Measurements from ENCODE around the gene SLC15A3. TPM values are rescaled to one million over a fixed set of nuclear protein-coding genes. Genes with fewer than 3 reads are reported as not detected.

Gene SLC15A3
- total RNA-seq, 2 donors from 2014 or later: 2.0 to 6.2 TPM

DNA sequence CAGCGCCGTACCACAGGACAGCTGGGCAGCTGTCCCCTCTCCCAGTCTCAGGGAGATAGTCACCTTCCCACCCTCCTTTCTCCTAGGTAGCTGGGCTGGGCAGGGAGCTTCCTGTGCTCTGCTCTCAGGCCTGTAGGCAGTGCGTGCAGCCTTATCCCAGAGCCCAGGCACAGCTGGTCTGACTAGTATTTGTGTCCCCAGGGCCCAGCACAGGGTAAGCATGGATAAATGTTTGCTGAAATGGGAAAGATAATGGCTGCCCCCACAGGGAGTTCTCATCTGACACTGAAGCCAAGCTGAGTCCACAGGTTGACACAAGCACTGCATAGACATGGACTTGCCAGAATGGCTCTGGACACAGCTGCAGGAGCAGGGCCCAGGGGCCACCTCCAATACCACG is 9.8 kb downstream of the SLC15A3 start:
- no peak for DNase-seq
- no peak for ATAC-seq
- no peaks in the 10 kb centered on the region for H3K27me3 ChIP-seq
- H3K4me3 ChIP-seq: no peak overlapping the region
- H3K36me3 ChIP-seq (replicated peaks in 1 of 2; ENCODE audit: insufficient read depth in 1 of 2, low read depth in 2 of 2): no peaks in the 10 kb centered on the region
- intact Hi-C loops (cut with DNase I): no loop called here
- H3K27ac ChIP-seq: peak overlapping the region in 1 of 4 donors; percentile 67
- 90% methylated on average over 4 of the region's 4 CpGs; no CpG with 5 or more reads in 1 of the 2 donors for WGBS, 2 donors
- H3K9me3 ChIP-seq: no peaks in the 10 kb centered on the region
- peaks cover 16% of the 10 kb centered on the region for H3K4me1 ChIP-seq
- TF ChIP-seq, protein P1, sequence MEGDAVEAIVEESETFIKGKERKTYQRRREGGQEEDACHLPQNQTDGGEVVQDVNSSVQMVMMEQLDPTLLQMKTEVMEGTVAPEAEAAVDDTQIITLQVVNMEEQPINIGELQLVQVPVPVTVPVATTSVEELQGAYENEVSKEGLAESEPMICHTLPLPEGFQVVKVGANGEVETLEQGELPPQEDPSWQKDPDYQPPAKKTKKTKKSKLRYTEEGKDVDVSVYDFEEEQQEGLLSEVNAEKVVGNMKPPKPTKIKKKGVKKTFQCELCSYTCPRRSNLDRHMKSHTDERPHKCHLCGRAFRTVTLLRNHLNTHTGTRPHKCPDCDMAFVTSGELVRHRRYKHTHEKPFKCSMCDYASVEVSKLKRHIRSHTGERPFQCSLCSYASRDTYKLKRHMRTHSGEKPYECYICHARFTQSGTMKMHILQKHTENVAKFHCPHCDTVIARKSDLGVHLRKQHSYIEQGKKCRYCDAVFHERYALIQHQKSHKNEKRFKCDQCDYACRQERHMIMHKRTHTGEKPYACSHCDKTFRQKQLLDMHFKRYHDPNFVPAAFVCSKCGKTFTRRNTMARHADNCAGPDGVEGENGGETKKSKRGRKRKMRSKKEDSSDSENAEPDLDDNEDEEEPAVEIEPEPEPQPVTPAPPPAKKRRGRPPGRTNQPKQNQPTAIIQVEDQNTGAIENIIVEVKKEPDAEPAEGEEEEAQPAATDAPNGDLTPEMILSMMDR (IDR thresholded peaks at IDR 0.05): no peak
- no peak for TF ChIP-seq POLR2A (IDR thresholded peaks at IDR 0.05)

DNA sequence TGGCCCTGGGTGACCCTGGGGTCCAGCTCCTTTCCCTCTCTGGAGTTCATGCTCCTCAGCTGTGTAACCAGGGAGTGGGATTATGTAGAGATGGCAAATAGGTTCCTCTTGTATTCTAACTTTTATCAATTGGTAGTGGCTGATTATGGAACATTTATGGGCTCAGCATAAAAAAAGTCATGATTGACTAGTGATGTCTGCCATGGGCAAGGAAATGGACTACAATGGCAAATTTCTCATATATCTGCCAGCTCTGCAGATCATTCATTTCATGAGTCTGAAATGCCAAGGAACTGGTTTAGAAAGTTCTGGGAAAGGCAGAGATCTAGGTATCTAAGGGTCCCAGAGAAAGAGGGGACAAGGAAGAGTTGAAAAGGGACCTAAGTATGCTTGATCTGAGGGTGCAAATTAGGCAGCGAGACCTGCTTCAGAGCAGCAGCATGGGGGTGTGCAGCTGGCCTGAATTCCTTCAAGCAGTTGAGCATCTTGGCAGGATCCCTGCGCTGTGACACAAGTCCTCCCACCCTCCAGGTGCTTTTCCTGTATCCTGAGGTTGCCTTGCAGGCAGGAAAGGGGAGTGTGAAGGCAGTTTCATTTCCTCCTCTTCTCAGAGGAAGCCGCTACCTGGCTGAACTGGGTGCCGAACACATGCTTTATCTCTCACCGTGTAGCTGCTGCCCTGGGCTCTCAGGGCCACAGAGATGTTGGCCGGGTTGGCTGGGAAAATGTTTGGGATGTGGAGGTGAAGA is 10.4 kb downstream of the SLC15A3 start:
- TF ChIP-seq, protein P1 (IDR thresholded peaks at IDR 0.05): no peak
- no peak for TF ChIP-seq POLR2A (IDR thresholded peaks at IDR 0.05)
- Histone ChIP-seq H3K27me3 (no peaks in the 10 kb centered on the region), H3K36me3 (replicated peaks in 1 of 2; ENCODE audit: insufficient read depth in 1 of 2, low read depth in 2 of 2) (no peaks in the 10 kb centered on the region), H3K4me3 (no peak overlapping the region), H3K4me1 (peaks cover 16% of the 10 kb centered on the region), H3K9me3 (no peaks in the 10 kb centered on the region), H3K27ac (no peak overlapping the region)
- intact Hi-C loops (cut with DNase I): no loop called here
- 62 to 100% methylated on average over 2 to 6 of the region's 6 CpGs for WGBS, 2 donors
- no peak for DNase-seq
- ATAC-seq: no peak

DNA sequence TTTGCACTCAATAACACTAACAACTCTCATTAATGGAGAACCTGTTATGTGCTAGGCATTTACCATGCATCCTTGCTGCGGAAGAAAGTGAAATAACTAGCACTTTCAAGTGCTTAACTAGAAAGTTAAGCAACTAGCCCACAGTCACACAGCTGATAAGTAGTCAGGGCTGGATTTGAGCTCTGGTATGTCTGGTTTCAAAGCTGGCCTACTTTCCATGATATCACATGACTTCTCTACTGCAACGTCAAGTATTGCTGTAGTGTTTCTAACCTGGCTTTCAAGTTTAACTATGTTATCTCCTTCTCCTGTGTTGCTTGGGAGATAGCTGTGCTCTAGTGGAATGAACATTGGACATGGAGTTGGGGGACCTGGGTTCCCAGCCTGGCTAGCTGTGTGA is 12.1 kb downstream of the SLC15A3 start:
- Histone ChIP-seq H3K9me3 (no peaks in the 10 kb centered on the region), H3K4me1 (peaks cover 16% of the 10 kb centered on the region), H3K36me3 (replicated peaks in 1 of 2; ENCODE audit: insufficient read depth in 1 of 2, low read depth in 2 of 2) (no peaks in the 10 kb centered on the region), H3K27me3 (no peaks in the 10 kb centered on the region), H3K4me3 (no peak overlapping the region), H3K27ac (no peak overlapping the region)
- WGBS, 2 donors: 40 to 57% methylated on average over 2 of the region's 2 CpGs
- TF ChIP-seq POLR2A (IDR thresholded peaks at IDR 0.05): no peak
- TF ChIP-seq, protein P1 (IDR thresholded peaks at IDR 0.05): no peak
- ATAC-seq (peak; percentile 31), DNase-seq (no peak)
- intact Hi-C loops (cut with DNase I): no loop called here

DNA sequence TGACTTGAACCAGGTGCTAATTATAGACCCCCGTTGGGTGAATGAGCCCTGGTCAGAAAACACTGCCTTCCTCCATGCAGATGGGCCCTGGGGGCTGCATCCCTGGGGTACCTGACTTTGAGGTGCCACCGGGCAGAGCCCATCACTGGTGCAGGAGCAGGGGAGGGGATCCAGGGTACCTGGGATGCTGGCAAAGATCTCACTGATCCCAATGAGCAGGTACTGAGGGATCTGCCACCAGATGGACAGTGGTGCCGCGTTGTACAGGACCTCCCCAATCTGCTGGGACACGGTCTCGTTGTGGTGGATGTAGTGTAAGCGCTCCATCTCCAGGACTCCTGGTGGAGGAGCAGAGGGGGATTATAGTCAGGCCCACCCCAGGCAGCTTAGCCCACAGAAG is 12.7 kb downstream of the SLC15A3 start:
- Histone ChIP-seq H3K4me1 (peaks cover 16% of the 10 kb centered on the region), H3K36me3 (replicated peaks in 1 of 2; ENCODE audit: insufficient read depth in 1 of 2, low read depth in 2 of 2) (no peaks in the 10 kb centered on the region), H3K27ac (no peak overlapping the region), H3K27me3 (no peaks in the 10 kb centered on the region), H3K9me3 (no peaks in the 10 kb centered on the region), H3K4me3 (no peak overlapping the region)
- intact Hi-C loops (cut with DNase I): no loop called here
- TF ChIP-seq, protein P1 (IDR thresholded peaks at IDR 0.05): no peak
- no peak for TF ChIP-seq POLR2A (IDR thresholded peaks at IDR 0.05)
- ATAC-seq: no peak
- no peak for DNase-seq
- WGBS, 2 donors: 89 to 98% methylated on average over 6 to 7 of the region's 7 CpGs

DNA sequence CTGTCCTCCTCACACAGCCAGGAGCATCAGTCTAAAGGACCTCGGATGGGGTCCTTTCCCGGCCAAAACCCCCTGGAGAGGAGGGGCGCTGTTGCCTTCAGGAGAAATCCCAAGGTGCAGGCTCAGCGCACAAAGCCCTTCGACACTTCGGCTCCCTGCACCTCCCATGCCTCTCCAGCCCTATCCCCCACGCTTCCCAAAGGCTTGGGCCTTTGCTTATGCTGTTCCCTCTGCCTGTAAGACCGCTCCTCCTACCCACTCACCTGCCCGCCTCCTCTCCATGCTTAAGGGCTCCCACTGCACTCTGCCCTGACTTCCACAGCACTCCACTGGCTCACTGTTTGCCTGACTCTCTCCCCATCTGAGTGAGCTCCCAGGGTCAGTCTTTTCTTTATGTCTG is 13.5 kb downstream of the SLC15A3 start:
- no peak overlapping the region for H3K27ac ChIP-seq
- no peak for TF ChIP-seq POLR2A (IDR thresholded peaks at IDR 0.05)
- TF ChIP-seq, protein P1 (IDR thresholded peaks at IDR 0.05): no peak
- no peaks in the 10 kb centered on the region for H3K9me3 ChIP-seq
- 85 to 96% methylated on average over 9 of the region's 9 CpGs for WGBS, 2 donors
- no peaks in the 10 kb centered on the region for H3K27me3 ChIP-seq
- no peak overlapping the region for H3K4me3 ChIP-seq
- H3K36me3 ChIP-seq (replicated peaks in 1 of 2; ENCODE audit: insufficient read depth in 1 of 2, low read depth in 2 of 2): no peaks in the 10 kb centered on the region
- H3K4me1 ChIP-seq: peaks cover 16% of the 10 kb centered on the region
- DNase-seq (no peak), ATAC-seq (no peak)
- intact Hi-C loops (cut with DNase I): no loop called here
